Left ventricle myocardium superior (tissue), 1 donor: ENCODE measurements around the gene LPAR1. TPM values are rescaled to one million over a fixed set of nuclear protein-coding genes. Genes with fewer than 3 reads are reported as not detected.
"Not testable (repeated sequence)": the region's sequence is repeated elsewhere in the genome, so short reads cannot be mapped to it uniquely, and the experiment has no call there.

Experiments used
- ATAC-seq: fragments of 200-7000 bp; cut with Tn5 transposase; one replicate; pipeline ENCODE4 v1.9.1; 2020; ENCODE audit warnings: mild to moderate bottlenecking, moderate library complexity
- DNase-seq: peaks from one replicate; pipeline ENCODE4 v3.0.0-alpha.2; 2020
- intact Hi-C: fragments of 100-400 bp; cut with micrococcal nuclease; formaldehyde crosslinking; loops from one replicate; pipeline ENCODE4 v1.11.0; 2022
- total RNA-seq: library from RNA; stranded (reverse); fragmentation: NEBNext Ultra II Directional; extraction: Animal tissue kit (Norgen Biotek cat#: 25700); gene quantifications from one replicate; pipeline ENCODE4 v1.2.1, GENCODE V29; 2021
- donor health status: DM: no; HTN: yes; CAD: no; lungs with severe emphysema.

Gene LPAR1
- total RNA-seq, 1 donor from 2014 or later, result 9.3 TPM

- DNase-seq (no peak), ATAC-seq (no peak)
Observed at GRCh38 chr9:110847671-110848070, 190.6 kb downstream of the LPAR1 start.

GRCh38 chr9:110846215-110846614 lies 192.1 kb downstream of the LPAR1 start:
- ATAC-seq (no peak), DNase-seq (no peak)
- intact Hi-C loops, result no loop called here

More at GRCh38 chr9:110847671-110848070, 190.6 kb downstream of the LPAR1 start:
- intact Hi-C loops, result no loop called here

GRCh38 chr9:110844121-110844520 lies 194.1 kb downstream of the LPAR1 start:
- DNase-seq (no peak), ATAC-seq (no peak)
- intact Hi-C loops, result no loop called here

DNA sequence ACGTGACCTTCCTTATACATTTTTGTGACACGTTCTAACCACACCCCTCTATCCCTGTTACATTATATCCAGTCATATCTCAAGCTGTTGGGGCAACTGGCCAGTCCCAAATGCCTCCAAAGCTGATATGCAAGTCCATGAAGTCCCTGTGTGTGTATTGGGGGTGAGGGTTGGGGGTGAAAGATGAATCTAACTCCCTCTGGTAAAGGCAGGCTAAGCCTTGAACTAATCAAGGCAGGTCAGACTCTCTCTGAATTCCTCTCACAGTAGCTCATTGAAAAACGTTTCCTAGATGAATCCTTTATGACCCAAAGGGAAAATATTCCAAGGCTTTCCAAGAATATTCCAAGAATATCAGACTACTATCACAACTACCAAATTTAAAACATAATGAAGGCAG lies 195.3 kb downstream of the LPAR1 start:
- intact Hi-C loops, result no loop called here
- DNase-seq (no peak), ATAC-seq (no peak)

DNA sequence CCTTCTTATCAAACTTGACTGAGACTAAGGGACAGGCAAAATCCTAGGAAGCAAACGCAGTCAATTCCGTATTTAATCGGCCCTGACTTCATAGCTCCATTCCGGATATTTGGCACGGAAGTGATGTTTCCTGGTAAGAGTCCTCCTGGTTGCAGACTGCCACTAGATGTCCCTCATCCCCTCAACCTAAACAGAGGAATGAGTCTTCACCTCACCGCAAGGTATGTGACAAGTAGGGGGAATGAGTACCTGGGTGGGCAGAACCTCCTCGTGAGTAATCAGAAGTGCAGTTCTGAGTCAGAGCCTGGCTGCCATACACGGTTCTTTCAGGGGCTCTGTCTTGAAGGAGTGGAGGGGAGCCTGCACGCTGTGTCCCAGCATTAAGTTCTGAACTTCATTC lies 196.1 kb downstream of the LPAR1 start:
- ATAC-seq (no peak), DNase-seq (no peak)
- intact Hi-C loops, result no loop called here

- ATAC-seq (no peak), DNase-seq (no peak)
- intact Hi-C loops, result no loop called here
Observed at GRCh38 chr9:110837401-110838005, 200.8 kb downstream of the LPAR1 start.

- DNase-seq (no peak), ATAC-seq (no peak)
- intact Hi-C loops, result no loop called here
Observed at GRCh38 chr9:110835859-110836271, 202.4 kb downstream of the LPAR1 start.

GRCh38 chr9:110835404-110835803 lies 202.9 kb downstream of the LPAR1 start:
- intact Hi-C loops, result no loop called here
- DNase-seq (no peak), ATAC-seq (no peak)

GRCh38 chr9:110832926-110833325 lies 205.3 kb downstream of the LPAR1 start:
- no peak for ATAC-seq
- DNase-seq, result no peak
- intact Hi-C loops, result no loop called here

- ATAC-seq (no peak), DNase-seq (no peak)
- intact Hi-C loops, result no loop called here
Observed at GRCh38 chr9:110830495-110830894, 207.8 kb downstream of the LPAR1 start.

DNA sequence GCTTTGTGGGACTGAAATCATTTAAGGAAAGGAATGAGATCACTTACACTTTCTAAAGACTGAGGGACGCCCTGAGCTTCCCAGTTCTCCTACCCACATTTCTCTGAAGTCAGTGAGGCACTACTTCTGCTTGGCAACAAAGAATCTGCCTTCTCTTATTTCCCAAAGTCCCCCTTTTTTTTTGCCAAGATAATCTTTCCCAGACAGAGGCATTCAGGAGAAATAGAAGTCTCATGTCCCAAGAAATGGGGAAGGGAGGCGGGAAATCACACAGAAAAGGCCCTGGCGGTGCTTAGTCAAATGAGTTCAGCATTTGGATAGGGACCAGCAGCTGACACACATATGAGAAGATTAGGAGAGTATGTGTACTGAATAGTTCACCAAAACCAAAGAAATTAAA lies 210.0 kb downstream of the LPAR1 start:
- intact Hi-C loops, result no loop called here
- DNase-seq (no peak), ATAC-seq (peak; percentile 95)

DNA sequence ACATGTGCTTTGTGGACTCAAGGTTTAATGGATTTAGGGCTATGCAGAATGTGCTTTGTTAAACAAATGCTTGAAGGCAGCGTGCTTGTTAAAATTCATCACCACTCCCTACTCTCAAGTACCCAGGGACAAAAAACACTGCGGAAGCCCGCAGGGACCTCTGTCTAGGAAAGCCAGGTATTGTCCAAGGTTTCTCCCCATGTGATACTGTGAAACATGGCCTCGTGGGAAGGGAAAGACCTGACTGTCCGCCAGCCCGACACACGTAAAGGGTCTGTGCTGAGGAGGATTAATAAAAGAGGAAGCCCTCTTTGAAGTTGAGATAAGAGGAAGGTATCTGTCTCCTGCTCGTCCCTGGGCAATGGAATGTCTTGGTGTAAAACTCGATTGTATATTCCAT lies 211.9 kb downstream of the LPAR1 start:
- intact Hi-C loops, ATAC-seq, DNase-seq: not testable (repeated sequence)

- no peak for ATAC-seq
- no peak for DNase-seq
- intact Hi-C loops, result no loop called here
Observed at GRCh38 chr9:110825950-110826349, 212.3 kb downstream of the LPAR1 start.

- intact Hi-C loops, ATAC-seq, DNase-seq: not testable (repeated sequence)
Observed at GRCh38 chr9:110825129-110825528, 213.1 kb downstream of the LPAR1 start.
